PC-9 (cell line): Measurements from ENCODE around the gene PKP2. TPM values are rescaled to one million over a fixed set of nuclear protein-coding genes. Genes with fewer than 3 reads are reported as not detected.

Experiments used
- BruUV-seq: library from RNA; stranded (reverse); fragments of 400-500 nt; replicated peaks from 2 replicates; lab custom pipeline; 2021; lab: Mats Ljungman, UMichigan
- CTCF ChIA-PET: fragments of 300-600 bp; sonication (Branson Sonifier 250); formaldehyde crosslinking; loops from one replicate; lab custom pipeline; 2022; ENCODE audit warnings: antibody characterized with exemption; lab: Charles Lee
- POLR2A ChIA-PET: fragments of 300-600 bp; sonication (Branson Sonifier 250); formaldehyde crosslinking; loops from one replicate; lab custom pipeline; 2022; ENCODE audit warnings: antibody characterized with exemption; ENCODE audit not compliant: unreplicated experiment; lab: Charles Lee
- DNase-seq, 2 experiments: peaks; one replicate each; pipeline versions ENCODE4 v3.0.0 to v3.0.0-alpha.2; 2015 to 2022; ENCODE audit warnings: mixed read lengths in 1 of 2
- H2AFZ ChIP-seq: fragments of 200-600 bp; sonication (generic); 2 replicates; pipeline ENCODE4 v1.8.1; 2017; ENCODE audit warnings: antibody characterized with exemption
- H3F3A ChIP-seq: fragments of 200-600 bp; sonication (generic); 2 replicates; pipeline ENCODE4 v1.8.1; 2017; ENCODE audit warnings: antibody characterized with exemption, mild to moderate bottlenecking, low read depth; ENCODE audit not compliant: insufficient read depth
- H3K27ac ChIP-seq: fragments of 200-600 bp; sonication (generic); 2 replicates; pipeline ENCODE4 v1.6.1; 2016; ENCODE audit warnings: mixed run types
- H3K27me3 ChIP-seq: fragments of 200-600 bp; sonication (generic); 2 replicates; pipeline ENCODE4 v1.6.1; 2016; ENCODE audit warnings: low read depth, mixed run types; ENCODE audit not compliant: insufficient read depth
- H3K36me3 ChIP-seq: fragments of 200-600 bp; sonication (generic); 2 replicates; pipeline ENCODE4 v1.6.1; 2016; ENCODE audit warnings: low read depth, mixed run types
- H3K4me1 ChIP-seq: fragments of 200-600 bp; sonication (generic); replicated peaks from 2 replicates; pipeline ENCODE4 v1.6.1; 2016; ENCODE audit warnings: mixed run types; ENCODE audit not compliant: insufficient read depth
- H3K4me2 ChIP-seq: fragments of 200-600 bp; sonication (generic); 2 replicates; pipeline ENCODE4 v1.6.1; 2017; ENCODE audit warnings: mixed run types
- H3K4me3 ChIP-seq: fragments of 200-600 bp; sonication (generic); 2 replicates; pipeline ENCODE4 v1.6.1; 2016; ENCODE audit warnings: mixed run types
- H3K79me2 ChIP-seq: fragments of 200-600 bp; sonication (generic); 2 replicates; pipeline ENCODE4 v1.6.1; 2017; ENCODE audit warnings: low read depth, mixed run types
- H3K9me2 ChIP-seq: fragments of 200-600 bp; sonication (generic); 2 replicates; pipeline ENCODE4 v1.8.1; 2017; ENCODE audit warnings: mild to moderate bottlenecking; ENCODE audit not compliant: insufficient read depth
- H3K9me3 ChIP-seq: fragments of 200-600 bp; sonication (generic); 2 replicates; pipeline ENCODE4 v1.8.1; 2016; ENCODE audit warnings: low read depth; ENCODE audit not compliant: insufficient read depth
- H4K20me1 ChIP-seq: fragments of 200-600 bp; sonication (generic); 2 replicates; pipeline ENCODE4 v1.8.1; 2017; ENCODE audit not compliant: insufficient read depth
- EZH2 ChIP-seq: fragments of 200-600 bp; sonication (generic); IDR thresholded peaks from 2 replicates; pipeline ENCODE4 v1.8.0; 2017; ENCODE audit warnings: antibody characterized with exemption, low read depth
- intact Hi-C: fragments of 100-400 bp; cut with micrococcal nuclease; formaldehyde crosslinking; loops from one replicate; pipeline ENCODE4 v1.10.0; 2022; ENCODE audit not compliant: unreplicated experiment
- total RNA-seq: library from RNA; stranded (reverse); gene quantifications from 2 replicates; pipeline ENCODE4 v1.2.3, GENCODE V29; 2021
- TF ChIP-seq, protein P1 (sequence below): fragments of 200-600 bp; sonication (generic); conservative IDR thresholded peaks from 2 replicates; pipeline ENCODE4 v1.6.1; 2017; ENCODE audit warnings: mixed run types, antibody characterized with exemption, mild to moderate bottlenecking, moderate library complexity

Gene PKP2
- total RNA-seq, 1 experiment from 2014 or later, result 88.1 TPM

DNA sequence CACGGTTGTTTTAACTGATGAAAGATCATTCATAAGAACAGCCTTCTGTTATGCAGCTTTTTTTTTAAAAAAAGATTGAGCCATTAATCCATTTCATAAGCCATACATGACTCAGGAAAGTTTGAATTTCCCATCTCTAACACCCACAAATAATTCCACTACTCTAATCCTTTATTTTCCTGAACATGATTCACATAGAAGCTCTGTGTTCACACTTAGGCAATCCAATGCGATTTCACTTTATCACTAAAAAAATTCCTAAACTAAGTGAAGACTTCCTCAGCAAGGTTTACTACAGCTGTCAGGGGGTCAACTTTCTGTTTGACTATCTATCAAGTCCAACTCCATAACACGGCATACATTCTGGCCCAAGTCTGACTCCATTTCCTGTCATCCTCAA is 25.9 kb downstream of the PKP2 start:
- Histone ChIP-seq H2AFZ (no peak overlapping the region), H3K9me2 (no peaks in the 10 kb centered on the region), H3K4me3 (no peak overlapping the region), H3K79me2 (no peaks in the 10 kb centered on the region; the same call in 1 of the 2 replicates), H3K4me2 (no peak overlapping the region), H4K20me1 (no peaks in the 10 kb centered on the region), H3K9me3 (no peaks in the 10 kb centered on the region), H3K4me1 (no peaks in the 10 kb centered on the region), H3K27ac (no peak overlapping the region), H3K27me3 (no peaks in the 10 kb centered on the region), H3F3A (no peaks in the 10 kb centered on the region; the same call in 1 of the 2 replicates), H3K36me3 (0 out of 2 replicates have a peak, but pooled peaks cover 6% of the 10 kb centered on the region)
- CTCF ChIA-PET, result no interaction called here
- DNase-seq, result no peak
- BruUV-seq, result no TSS peak
- no peak for TF ChIP-seq EZH2
- TF ChIP-seq, protein P1, sequence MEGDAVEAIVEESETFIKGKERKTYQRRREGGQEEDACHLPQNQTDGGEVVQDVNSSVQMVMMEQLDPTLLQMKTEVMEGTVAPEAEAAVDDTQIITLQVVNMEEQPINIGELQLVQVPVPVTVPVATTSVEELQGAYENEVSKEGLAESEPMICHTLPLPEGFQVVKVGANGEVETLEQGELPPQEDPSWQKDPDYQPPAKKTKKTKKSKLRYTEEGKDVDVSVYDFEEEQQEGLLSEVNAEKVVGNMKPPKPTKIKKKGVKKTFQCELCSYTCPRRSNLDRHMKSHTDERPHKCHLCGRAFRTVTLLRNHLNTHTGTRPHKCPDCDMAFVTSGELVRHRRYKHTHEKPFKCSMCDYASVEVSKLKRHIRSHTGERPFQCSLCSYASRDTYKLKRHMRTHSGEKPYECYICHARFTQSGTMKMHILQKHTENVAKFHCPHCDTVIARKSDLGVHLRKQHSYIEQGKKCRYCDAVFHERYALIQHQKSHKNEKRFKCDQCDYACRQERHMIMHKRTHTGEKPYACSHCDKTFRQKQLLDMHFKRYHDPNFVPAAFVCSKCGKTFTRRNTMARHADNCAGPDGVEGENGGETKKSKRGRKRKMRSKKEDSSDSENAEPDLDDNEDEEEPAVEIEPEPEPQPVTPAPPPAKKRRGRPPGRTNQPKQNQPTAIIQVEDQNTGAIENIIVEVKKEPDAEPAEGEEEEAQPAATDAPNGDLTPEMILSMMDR, result no peak
- intact Hi-C loops, result no loop called here
- POLR2A ChIA-PET, result interaction anchor here (0.5 kb wide), 1 partner anchor 27 kb away, joined by 6 read pairs; no protein-coding TSS in a partner anchor

DNA sequence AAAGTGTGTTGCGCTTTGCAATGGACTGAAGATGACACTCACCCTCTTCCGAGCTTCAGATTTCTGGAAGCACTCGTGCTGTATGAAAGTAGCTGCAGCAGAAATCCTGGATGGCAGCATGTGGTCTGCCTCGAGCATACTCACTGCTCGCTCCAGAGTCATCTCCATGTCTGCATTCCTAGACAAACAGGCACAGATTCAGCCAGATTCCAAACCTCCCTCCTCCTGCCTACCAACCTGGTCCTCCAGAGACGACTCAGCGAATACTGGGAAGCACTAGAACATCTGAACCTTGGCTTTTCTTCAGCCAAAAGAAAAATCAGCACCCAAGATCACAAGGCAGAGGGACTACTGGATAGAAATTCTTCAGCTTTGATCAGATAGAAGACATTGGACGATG is 27.7 kb downstream of the PKP2 start:
- Histone ChIP-seq H3K36me3 (0 out of 2 replicates have a peak, but pooled peaks cover 6% of the 10 kb centered on the region), H3K4me3 (no peak overlapping the region), H4K20me1 (no peaks in the 10 kb centered on the region), H3K9me2 (no peaks in the 10 kb centered on the region), H3K27me3 (no peaks in the 10 kb centered on the region), H3K4me2 (no peak overlapping the region), H3K9me3 (no peaks in the 10 kb centered on the region), H3F3A (no peaks in the 10 kb centered on the region; the same call in 1 of the 2 replicates), H2AFZ (no peak overlapping the region), H3K27ac (no peak overlapping the region), H3K79me2 (no peaks in the 10 kb centered on the region; the same call in 1 of the 2 replicates), H3K4me1 (no peaks in the 10 kb centered on the region)
- ChIA-PET POLR2A (interaction anchor here (0.6 kb wide), 1 partner anchor 25 kb away, joined by 4 read pairs; no protein-coding TSS in a partner anchor), CTCF (no interaction called here)
- BruUV-seq, result no TSS peak
- DNase-seq, result no peak
- intact Hi-C loops, result no loop called here
- no peak for TF ChIP-seq EZH2
- TF ChIP-seq, protein P1, result no peak

DNA sequence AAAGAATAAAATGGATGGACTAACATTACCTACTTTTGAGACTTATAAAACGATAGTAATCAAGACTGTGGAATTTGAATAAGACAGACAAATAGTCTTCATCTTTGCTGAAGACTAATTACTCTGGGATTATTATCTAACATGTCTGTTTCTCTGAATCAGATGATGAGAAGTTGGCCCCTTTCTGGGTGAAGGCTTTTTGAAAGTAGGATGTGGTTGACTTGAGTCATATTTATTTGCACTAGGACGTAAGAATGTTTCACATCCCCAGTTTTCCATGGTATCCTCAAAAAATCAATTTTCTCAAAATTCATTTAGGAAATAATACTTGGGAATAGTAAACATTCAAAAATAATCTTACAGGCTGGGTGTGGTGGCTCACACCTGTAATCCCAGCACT is 31.8 kb downstream of the PKP2 start:
- DNase-seq, result no peak
- H3K36me3 ChIP-seq, result 0 out of 2 replicates have a peak, but pooled peaks cover 6% of the 10 kb centered on the region
- no peaks in the 10 kb centered on the region for H3K9me2 ChIP-seq
- ChIA-PET CTCF (no interaction called here), POLR2A (no interaction called here)
- no peak overlapping the region for H3K27ac ChIP-seq
- no peaks in the 10 kb centered on the region for H3K27me3 ChIP-seq
- no peaks in the 10 kb centered on the region for H4K20me1 ChIP-seq
- no peak overlapping the region for H3K4me2 ChIP-seq
- no peaks in the 10 kb centered on the region for H3K9me3 ChIP-seq
- no peak overlapping the region for H2AFZ ChIP-seq
- no peaks in the 10 kb centered on the region; the same call in 1 of the 2 replicates for H3K79me2 ChIP-seq
- no peaks in the 10 kb centered on the region for H3K4me1 ChIP-seq
- intact Hi-C loops, result no loop called here
- no peaks in the 10 kb centered on the region; the same call in 1 of the 2 replicates for H3F3A ChIP-seq
- TF ChIP-seq, protein P1, result no peak
- TF ChIP-seq EZH2, result no peak
- no TSS peak for BruUV-seq
- H3K4me3 ChIP-seq, result no peak overlapping the region
